GM18520 (cell line): Measurements from ENCODE around the gene CACNA1S.

ENCODE experiments used
- ATAC-seq: cut with Tn5 transposase; IDR thresholded peaks from one replicate; pipeline ENCODE4 v1.9.1; 2021; ENCODE audit not compliant: unreplicated experiment

The CACNA1S gene

DNA sequence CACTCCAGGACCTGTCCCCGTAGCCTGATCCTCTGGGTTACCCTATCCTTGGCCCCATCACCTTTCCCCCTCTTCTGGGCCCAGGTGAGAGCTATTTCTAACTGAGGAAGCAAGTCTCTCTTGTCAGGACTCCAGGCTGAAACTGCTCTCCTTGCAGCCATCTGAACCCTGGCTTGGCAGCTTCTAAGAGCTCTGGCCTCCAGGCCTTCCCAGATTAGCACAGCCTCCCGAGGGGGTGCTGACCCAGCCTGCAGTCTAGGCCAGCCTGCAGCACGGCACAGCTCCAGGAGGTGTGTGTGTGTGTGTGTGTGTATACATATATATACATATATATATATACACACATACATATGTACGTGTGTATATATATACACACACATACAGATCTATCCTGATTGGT lies 17.4 kb downstream of the CACNA1S start:
- no peak for ATAC-seq

DNA sequence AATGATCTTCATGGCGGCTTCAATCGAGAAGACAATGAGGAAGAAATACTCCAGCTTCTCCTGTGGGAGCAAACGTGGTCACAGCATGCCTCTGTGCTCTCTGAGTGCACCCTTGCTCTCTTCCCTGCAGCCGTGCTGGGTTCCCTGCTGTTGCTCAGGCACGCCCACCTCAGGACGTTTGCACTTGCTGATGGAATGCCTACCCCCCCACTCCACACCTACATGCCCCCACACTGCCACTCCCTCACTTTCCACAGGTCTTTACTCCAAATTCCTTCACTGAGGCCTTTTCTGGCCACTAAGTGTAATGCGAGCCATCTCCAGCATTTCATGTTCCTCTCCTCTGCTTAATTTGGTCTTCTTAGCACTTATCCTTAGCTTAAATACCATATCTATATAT lies 18.3 kb downstream of the CACNA1S start:
- no peak for ATAC-seq

DNA sequence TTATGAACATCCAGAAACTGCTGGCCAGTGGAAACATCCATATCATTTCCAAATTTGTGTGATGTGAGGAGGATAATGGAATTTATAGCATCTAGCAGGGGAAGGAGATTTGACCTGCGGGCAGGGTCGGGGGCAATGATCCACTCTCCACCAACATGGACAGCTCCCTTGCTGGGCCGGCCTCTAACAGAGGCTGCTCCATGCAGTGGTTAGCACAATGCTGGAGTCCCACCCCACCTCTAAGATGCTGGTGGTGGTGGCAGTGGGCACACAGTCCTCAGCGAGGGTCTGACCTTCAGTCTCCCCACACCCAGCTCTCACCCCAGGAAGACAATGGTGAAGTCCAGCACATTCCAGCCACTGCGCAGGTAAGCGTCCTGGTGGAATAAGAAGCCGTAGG lies 18.7 kb downstream of the CACNA1S start:
- no peak for ATAC-seq

DNA sequence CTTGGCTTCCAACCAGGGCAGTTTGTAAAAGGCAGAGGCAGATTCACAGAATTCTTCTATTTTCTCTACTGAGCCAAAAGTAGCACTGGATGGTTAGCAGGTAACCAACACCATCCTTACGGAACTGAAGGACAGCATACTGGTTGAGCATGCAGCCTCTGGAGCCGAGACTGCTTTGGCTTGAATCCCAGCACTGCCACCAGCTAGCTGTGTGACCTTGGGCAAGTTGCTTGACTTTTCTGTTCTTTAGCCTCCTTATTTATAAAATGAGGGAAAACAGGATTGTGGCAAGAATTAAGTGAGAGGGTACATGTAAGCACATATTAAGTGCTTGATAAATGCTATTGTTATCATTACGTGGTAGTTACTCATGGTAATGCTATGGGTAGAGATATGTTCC lies 19.5 kb downstream of the CACNA1S start:
- no peak for ATAC-seq

DNA sequence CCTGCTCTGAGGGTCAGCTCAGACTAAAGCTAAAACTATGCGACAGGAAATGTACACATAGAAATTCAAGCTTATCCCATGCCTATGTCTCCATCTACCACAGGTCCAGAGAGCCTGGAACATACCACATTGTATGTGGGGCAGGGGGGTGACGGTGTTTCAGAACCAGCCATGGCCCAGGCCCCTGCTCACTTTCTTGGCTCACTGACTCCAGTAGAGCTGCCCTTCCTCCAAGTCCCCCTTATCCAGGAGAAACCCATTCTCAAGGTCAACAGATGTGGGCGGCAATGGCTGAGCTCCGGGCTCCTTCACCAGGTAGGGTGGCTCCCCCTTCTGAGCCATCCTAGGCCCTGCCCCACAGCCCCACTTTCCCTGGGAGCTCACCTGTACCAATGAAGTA lies 21.0 kb downstream of the CACNA1S start:
- no peak for ATAC-seq

DNA sequence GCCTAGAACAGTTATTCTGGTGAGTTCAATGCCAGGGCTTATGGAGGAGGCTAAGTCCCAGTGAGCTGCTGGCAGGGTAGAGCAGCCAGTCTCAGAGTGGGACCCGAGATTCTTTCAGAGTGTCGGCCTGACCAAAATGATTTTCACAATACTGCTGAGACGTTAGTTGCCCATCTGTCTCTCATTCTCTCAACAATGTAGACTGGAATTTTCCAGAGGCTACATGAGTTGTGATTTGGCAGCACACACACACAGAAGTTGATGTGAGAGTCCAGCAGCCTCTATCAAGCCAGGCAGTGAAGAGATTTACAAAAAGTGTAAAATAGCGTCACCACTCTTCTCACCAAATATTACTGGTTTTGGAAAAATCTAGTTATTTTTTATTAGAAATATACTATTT lies 21.7 kb downstream of the CACNA1S start:
- no peak for ATAC-seq

DNA sequence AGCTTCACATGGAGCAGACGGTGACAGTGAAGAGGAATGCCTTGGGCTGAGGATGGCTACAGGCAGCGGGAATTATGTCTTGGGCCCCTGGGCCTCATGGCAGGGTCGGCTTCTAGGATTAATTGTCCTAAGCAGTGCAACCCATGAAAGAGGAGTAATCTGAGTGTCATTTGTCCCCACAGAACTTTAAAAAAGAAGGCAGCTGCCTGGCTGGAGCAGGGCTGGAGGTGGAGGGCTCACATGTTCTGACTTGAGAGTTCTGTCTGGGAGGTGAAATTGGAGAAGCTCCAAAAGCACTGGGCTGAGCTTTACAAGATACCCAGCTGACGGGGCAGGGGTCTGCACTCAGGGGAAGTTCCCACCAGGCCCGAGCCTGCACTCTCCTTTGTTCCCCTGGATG lies 22.6 kb downstream of the CACNA1S start:
- no peak for ATAC-seq

DNA sequence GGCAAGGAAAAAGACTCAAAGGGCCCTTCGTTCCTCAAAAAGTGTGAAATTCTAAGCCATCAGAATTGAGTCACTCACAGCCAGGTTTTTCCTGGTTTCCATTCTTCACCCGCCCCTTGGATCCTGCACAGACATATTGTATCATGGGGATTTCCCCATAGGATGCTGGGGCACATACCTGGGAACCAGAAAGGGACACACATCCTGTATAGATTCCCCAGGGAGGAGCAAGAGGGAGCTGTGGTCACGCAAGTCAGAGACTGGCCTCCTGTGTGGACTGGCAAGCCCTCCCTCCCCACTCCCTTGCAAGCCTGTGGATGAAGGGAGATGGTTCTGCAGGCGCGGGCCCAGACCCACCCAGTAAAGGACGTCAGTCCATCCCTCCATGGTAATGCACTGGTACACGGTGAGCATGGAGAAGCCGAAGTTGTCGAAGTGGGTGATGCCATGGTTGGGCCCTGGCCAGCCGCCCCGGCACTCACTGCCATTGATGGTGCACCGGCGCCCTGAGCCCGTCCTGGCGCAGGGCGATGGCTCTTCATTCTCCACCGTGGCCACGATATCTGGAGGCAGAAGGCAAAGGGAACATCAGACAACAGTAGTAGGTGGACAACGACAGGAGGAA lies 23.2 kb downstream of the CACNA1S start:
- no peak for ATAC-seq

DNA sequence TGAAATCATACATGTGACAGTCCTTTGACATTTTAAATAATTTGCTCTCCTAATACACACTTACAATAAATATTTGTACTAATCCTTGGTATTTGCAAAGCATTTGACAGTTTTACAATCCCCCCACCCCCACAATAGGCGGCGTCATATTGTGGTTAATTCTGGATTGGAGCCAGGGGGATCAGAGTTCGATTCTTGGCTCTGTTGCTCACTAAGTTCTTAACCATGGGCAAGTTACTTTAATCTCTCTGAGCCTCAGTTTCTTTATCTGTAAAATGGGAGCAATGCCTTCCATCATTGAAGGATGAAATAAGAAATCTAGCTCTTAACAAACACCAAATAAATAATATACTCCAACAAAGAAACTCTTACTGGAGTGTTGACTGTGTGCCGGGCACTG lies 23.8 kb downstream of the CACNA1S start:
- ATAC-seq = no peak

DNA sequence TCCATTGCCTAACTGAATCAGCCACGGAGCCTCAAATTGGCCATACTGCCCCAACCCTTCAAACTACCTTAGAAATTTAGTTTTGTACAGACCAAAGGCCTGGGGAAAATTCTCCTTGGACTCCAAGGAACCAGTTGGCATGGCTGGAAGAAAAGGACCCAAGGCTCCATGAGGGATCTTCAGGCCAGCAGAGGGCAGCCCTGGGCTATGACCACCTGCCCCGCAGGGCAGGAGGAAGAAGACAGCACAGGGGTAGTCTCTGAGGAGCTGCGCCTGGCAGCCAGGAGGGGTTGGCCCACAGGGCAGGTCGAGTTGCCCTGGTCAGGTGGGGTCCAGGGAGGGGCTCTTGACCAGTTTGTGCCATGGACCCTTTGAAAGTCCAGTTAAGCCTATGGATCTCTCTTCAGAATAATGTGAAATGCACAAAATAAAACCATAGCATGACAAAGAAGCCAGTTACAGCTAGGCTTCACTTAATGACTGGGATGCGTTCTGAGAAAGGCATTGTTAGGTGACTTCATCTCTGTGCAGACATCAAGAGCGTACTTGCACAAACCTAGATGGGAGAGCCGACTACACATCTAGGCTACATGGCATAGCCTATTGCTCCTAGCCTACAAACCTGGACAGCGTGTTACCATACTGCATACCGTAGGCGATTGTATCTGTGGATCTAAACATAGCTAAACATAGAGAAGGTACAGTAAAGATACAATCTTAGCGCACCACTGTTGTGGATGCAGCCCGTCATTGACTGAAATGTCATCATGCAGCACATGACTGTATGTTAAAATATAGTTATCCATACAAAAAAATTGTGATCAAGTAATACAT lies 26.1 kb downstream of the CACNA1S start:
- ATAC-seq = no peak

DNA sequence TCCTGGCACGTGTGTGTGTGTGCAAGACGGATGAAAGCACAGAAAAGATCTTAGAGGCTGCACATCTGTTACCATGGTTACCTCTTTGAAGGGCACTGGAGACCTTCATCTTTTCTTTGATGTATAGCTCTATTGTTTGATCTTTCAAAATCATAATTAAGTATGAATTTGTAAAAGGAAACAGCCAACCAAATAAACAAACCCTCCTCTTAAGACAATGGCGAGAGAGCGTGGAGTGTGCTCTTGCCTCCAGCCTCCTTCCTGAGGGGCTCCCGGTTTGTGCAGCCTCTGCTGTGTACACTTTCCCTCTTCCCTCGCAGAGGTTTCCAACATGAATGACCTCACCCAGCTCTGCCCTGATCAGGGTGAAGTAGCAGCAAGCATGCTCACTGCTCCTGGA lies 27.9 kb downstream of the CACNA1S start:
- no peak for ATAC-seq

DNA sequence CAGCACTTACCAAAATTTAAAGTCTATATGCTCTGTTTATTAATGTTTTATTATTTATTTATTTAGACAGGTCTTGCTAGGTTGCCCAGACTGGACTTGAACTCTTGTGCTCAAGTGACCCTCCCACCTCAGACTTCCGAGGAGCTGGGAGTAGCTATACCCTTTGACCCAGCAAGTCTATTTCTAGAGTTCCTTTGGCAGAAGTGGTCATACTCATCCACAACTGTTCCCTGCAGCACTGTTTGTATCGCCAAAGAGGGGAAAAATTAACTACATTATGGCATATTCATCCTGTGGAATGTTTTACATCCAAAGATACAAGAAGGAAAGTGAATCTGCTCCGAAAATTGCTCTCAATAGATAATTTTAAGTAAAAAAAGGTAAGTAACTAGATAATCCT lies 28.5 kb downstream of the CACNA1S start:
- no peak for ATAC-seq

DNA sequence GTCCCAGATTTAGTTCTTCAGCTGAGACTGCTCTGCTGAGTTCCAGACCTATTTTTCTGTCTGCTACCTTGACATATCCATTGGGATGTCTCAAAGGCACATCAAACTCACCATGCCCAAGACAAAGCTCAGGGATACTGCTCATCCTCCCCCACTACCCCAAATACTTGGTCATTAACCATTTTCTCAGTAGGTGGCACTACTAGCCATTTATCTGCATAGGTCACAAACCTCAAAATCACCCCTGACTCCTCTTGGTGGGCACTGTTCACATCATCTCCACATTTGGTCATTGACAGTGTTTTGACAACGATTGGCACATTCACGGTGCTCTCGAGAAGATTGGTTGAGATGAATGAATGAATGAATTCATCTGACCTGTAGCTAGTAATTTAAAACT lies 32.1 kb downstream of the CACNA1S start:
- no peak for ATAC-seq

DNA sequence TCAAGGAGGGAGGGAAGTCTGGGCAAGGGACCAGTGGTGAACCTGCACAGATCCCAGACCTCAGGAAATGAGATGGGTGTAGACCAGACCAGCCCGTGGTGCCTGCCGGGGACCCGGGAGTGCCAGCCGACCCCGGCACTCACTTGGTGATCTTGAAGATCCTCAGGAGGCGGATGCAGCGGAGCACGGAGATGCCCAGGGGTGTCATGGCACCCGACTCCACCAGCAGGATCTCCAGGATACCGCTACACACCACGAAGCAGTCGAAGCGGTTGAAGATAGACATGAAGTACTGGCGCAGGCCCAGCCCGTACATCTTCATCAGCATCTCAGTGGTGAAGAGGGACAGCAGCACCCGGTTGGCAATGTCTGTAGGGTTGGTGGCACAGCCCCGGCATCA lies 34.5 kb downstream of the CACNA1S start:
- no peak for ATAC-seq

DNA sequence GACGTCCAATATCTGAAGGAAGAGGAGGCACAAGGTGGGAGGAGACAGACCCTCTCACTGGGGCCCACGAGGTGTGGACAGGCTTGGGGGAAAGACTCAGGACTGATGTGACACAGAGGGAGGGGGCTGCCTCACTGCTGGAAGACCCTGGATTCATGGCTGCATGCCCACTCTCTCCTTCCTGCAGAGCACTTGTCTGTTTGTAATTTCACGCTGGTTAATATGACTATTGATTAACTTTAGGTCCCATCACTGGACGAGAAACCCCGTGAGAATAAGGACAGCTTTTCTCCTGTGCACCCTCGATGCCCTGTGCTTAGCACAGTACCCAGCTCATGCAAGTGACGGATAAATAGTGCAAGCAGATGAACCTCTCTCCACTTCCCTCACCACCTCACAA lies 35.1 kb downstream of the CACNA1S start:
- ATAC-seq = no peak

DNA sequence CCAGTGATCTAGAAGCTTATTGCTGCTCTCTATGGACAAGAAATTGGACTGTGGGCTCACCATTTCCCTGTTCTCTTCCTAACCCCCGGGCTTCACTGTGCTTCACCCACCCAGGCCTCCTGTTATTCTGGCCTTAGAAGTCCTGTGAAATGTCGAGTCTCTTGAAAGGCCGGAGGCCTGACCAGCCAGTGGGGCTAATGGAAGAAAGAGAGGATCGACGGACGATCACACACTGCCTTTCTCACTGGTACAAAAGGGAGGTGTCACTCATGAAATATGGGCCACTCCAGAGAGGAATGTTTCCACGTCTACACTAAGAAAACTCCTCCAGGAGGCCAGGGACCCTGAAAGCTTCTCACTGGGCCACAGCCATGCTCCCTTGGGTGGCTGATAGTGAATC lies 36.1 kb downstream of the CACNA1S start:
- no peak for ATAC-seq

DNA sequence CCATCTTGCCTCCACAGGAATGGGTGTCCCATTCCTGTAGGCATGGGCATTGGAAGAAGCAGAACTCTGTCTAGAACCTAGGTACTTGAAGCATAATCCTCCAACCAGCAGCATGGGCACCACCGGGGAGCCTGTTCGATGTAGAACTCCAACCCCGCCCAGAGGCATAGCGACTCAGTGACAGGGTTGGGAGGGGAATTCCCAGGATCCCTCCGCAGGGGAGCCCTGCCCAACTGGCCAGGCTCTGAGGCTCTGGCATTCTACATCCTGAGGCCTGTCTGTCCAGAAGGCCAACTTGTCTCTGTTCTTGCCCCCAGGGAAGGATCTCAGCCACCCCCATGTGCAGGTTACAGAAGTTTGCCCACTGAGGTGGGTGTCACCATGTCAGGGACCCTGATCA lies 38.2 kb downstream of the CACNA1S start:
- no peak for ATAC-seq

DNA sequence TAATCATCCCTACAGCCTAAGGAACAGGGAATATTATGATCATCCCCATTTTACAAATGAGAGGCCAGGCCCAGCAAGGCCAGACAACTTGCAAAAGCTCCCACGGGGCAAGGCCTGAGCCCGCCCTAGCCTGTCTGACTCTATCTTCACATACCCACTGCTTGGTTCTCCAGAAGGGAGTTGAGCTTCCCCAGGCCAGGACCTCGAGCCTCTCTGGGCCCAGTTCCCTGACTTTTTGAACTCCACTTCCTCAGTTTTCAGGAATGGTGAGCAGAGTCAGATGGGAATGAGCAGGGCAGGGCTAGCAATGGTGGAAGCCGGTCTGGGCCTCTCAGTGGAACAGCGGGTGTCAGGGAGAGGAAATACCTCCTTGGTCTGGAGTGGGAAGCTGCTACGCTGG lies 39.3 kb downstream of the CACNA1S start:
- no peak for ATAC-seq

DNA sequence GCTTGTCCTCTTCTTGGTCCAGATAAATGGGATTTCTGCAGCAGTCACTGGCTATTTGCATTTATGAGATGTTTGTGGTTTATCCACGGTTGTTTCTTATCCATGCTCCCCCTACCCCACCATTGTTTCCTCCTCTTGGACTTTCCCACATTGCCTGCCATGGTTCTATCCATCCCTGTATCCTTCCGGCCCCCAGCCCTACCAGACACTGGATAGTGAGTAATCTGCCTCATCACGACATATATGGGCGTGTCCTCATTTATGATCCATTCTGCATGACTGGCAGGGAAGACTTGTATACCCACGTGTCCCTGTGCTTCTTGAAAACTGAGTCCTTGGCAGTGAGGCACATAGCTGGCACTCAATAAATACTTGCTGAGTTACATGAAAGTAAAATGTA lies 40.1 kb downstream of the CACNA1S start:
- no peak for ATAC-seq

DNA sequence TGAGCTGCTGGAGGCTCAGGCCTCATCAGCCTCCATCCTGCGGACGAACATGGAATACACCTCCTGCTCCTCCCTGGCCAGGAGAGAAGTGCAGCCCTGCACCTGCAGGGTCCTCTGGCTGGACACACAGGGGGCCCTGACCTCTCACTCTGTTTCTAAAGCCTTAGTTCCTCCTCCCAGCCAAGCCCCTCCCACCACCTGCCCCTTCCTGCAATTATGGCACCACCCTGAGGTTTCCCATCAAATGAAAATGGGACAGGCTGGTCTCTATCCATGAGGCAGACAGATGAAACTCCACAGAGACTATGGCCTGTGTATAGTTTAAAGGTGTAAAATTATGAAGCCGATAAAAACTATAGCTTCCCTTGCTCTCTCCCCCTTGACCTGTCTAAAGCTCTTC lies 42.6 kb downstream of the CACNA1S start:
- ATAC-seq = no peak

DNA sequence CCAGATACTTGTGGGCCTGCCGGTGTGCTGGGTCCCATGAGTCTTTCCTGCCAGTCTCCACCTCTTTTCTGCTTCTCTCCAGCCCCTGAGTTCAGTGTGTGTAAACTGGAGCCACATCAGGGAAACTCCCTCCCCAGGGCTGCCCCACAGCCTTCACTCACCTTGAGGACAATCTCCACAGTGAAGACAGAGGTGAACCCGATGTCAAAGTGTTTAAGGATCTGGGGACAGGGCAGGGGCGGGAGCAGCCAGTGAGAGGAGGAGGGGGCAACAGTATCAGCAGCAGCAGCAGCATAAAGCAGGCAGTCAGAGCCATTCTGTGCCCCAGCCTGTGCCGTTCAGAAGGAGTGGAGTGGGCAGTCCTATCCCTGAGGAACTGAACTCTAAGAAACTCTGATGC lies 43.2 kb downstream of the CACNA1S start:
- ATAC-seq = no peak

DNA sequence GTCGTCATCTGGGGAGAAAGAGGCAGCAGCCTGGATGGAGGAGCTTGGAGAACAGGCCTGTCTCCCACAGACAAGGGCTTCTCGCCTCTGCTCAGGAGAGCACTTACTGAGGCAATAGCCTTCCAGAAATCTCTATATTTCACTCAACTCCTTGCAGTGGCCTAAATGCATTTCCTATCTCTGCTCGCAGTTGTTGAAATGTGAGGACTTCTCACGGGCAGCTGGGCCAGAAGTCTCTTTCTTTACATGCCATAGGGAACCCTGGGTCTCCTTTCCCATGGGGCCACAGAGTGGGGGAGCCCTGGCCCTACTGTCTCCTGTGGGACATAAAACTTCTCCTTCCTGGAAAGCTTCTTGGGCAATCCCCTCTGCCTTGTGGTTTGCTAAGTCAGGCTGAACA lies 45.2 kb downstream of the CACNA1S start:
- ATAC-seq = no peak

DNA sequence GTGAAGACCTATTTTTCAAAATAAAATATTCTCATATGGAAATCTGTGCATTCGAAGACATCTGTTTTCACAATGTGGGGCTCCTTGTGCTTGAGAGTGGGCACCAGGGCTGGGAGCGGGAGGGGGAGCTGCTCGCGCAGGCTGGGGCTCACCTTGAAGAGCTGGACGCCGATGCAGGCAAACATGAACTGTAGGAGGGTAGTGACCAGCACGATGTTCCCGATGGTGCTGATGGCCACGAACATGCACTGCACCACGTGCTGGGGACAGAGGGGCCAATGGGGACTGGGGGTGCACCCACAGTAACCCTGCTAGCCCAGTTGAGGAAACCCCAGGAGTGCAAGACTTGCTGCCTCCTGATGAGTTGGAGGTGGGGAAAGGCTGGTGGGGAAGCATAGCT lies 46.5 kb downstream of the CACNA1S start:
- ATAC-seq = no peak
